HG03159 (cell line): ENCODE measurements around the gene TPRG1L.

Experiments used
- ATAC-seq: cut with Tn5 transposase; IDR thresholded peaks from one replicate; pipeline ENCODE4 v1.9.1; 2021; ENCODE audit warnings: mild to moderate bottlenecking, moderate library complexity; ENCODE audit not compliant: unreplicated experiment

The TPRG1L gene

DNA sequence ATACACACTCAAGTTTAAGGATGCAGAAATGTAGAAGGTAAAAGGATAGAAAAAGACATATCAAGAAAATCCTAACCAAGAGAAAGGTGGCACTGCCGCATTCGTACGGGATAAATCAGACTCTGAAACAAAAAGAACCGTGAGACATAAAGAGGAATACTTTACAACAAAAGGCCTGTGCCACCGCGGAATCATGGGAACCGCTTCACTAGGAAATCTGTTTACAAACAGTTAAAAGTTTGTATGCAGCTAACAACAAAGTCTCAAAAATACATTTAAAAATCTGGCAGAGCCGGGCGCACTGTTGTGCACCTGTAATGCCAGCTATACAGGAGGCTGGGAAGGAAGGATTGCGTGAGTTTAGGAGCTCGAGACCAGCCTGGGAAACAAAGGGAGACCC lies 17.0 kb downstream of the TPRG1L start:
- no peak for ATAC-seq

GRCh38 chr1:3642919-3643675 lies 18.3 kb downstream of the TPRG1L start:
- ATAC-seq = no peak

DNA sequence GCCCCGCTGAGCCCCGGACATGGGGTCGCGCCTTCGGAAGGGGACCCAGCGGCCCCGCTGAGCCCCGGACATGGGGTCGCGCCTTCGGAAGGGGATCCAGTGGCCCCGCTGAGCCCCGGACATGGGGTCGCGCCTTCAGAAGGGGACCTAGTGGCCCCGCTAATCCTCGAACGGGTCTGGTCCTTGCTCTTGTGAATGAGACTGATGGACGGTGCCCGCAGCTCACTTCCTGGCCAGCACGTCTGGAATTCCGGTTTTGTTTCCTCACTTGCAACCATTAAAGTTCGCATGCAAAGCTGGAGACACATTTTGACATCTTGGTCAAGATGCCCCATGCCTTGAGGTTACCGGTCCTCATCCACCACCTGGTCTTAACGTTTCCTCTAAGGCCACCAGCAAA lies 19.5 kb downstream of the TPRG1L start:
- no peak for ATAC-seq

- ATAC-seq = no peak
Measured at GRCh38 chr1:3645247-3645646, 20.4 kb downstream of the TPRG1L start.

- no peak for ATAC-seq
Measured at GRCh38 chr1:3645666-3646355, 21.0 kb downstream of the TPRG1L start.

- ATAC-seq = no peak
Measured at GRCh38 chr1:3646596-3646995, 21.8 kb downstream of the TPRG1L start.

GRCh38 chr1:3649342-3650247 lies 24.8 kb downstream of the TPRG1L start, which contains the start of gene WRAP73:
Gene WRAP73, minus strand, starts transcription at chr1:3650103. Its CDS starts 104 bp downstream, at chr1:3649999.
- peak; percentile 85 for ATAC-seq

DNA sequence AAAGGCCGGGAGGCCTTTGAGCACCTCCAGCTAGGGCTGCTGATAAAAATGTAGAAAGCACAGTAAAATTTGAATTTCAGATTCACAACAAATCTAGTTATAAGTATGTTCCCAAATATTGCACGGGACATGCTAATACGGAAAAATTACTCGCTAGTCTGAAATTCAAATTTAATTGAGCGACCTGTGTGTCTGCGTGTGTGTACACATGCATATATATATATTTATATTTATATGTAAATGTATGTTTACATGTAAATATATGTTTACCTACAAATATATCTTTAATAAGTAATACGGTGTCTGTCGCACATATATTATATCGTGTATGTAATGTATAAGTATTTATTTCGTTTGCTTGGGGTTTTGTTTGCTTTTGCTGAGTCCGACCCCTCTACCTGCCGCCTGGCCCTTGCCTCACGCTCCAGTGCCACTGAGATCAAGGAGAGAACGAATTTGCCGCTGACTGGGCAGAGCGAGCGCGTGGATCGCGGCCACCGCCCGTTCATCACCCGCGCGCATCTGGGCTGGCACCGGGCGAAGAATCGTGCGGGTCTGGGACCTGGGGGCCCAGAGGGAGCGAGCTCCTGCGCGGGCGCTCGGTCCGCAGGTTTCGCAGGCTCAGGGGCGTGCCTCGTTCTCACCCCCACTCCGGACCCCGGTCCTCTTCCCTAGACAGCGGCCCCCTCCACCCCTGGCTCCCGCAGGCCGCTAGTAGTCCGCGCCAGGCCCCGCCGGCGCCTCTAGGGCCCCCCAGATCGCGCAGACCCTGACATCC lies 25.6 kb downstream of the TPRG1L start:
- ATAC-seq = no peak

DNA sequence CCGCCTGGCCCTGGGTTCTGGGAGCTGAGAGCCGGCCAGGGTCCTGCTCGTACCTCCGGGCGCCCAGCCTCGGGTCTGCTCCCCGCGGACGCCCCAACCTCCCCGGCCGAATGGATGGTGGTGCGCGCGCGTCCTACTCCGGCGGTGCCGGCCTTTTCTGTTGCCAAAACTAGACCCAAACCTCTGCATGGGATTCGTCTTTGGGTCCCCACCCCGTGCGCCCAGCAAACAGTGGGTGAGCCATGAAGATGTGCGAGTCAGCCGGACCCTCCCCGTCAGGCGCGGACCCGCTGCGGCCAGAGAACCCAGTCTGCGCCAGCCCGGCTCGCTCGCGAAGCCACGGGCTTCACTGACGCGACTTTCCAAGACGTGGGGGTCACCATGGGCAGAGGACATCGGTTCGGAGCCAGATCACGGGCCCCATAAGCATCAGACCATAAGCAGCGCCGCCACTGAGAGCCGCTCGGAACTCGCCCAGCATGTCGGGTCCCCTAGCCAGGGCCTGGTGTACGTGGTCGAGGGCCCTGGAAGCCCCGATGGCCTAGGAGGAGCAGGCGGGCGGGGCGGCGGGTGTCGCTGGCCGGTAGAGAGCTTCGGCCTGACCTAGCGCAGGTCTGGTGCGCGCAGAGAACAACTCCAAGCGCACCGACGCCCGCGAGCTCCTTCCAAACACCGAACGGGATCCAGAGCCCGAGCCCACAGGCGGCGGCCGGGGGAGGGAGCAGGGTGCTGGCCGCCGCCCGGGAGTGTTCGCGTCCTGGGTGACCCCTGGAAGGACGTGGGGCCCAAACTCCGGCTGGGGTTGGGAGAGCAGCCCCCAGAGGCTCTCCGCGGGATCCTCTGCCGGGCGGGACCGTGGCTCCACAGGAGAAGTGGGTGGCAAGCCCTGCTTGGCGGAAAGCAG lies 26.5 kb downstream of the TPRG1L start:
- ATAC-seq = no peak

- ATAC-seq = no peak
Measured at GRCh38 chr1:3651930-3652547, 27.2 kb downstream of the TPRG1L start, which contains the start of gene TP73. Gene TP73, plus strand, starts transcription at chr1:3652516. Its CDS starts 29,850 bp downstream, at chr1:3682366.

- ATAC-seq = no peak
Measured at GRCh38 chr1:3652548-3653285, 27.9 kb downstream of the TPRG1L start.

DNA sequence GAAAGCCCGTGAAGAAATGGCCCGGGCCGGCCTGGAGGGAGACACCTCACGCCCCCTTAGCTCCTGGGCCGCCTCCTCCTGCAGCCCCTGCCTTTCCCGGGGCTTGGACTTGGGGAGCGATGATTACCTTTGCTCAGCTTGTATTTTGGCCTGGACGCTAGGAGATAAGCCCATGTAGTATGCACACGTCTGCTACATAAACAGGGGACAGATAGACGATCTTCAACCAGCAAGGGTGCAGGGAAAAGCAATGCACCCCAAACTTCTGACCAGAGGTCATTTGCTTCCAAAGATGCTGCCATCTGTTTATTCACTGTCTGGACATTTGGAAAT lies 28.4 kb downstream of the TPRG1L start:
- no peak for ATAC-seq

GRCh38 chr1:3654549-3655281 lies 29.9 kb downstream of the TPRG1L start:
- no peak for ATAC-seq

- peak; percentile 72 for ATAC-seq
Measured at GRCh38 chr1:3656450-3657095, 31.8 kb downstream of the TPRG1L start.

- peak; percentile 21 for ATAC-seq
Measured at GRCh38 chr1:3657096-3657475, 32.3 kb downstream of the TPRG1L start.

DNA sequence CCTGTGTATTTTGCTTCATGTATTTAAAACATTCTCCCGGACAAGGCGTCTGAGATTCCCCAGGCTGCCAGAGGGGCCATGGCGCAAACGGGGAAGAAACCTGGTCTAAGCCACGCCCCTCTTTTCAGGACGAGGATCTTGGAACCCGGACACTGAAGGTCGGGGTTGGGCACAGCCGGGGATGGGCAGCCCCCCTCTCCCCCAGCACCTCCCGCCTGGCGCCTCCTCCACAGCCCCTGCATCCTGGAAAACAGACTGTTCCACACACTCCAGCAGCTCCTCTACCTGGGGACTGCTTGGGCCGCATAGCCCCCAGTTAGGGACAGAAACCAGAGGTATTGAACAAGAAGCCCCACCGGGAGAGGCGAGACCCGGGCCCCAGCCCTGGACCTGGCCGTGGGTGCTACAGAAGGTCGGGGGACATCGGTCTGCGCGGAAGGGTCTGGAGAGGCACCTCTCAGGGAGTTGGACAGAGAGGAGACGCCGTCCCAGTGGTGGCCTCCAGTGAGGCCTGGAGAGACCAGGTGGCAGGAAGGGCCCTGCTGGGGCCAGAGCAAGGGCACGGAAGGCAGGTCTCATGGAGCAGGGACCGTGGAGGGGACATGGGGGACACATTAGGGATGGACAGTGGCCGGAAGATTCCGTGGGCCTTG lies 32.9 kb downstream of the TPRG1L start:
- ATAC-seq = no peak

GRCh38 chr1:3658231-3658615 lies 33.4 kb downstream of the TPRG1L start:
- no peak for ATAC-seq
